ENCODE data around the gene MEOX2.

The MEOX2 gene

GRCh38 chr7:15686295-15686956 lies at the start of gene MEOX2:
Gene MEOX2 (minus strand): TSS chr7:15686683. CDS start chr7:15686402, 281 bp downstream.
- DNase-seq (ENCODE audit: low read depth in 1 of 2, low spot score in 1 of 2), result no peak

- DNase-seq (ENCODE audit: low read depth in 1 of 2, low spot score in 1 of 2), result no peak
Measured at GRCh38 chr7:15729746-15730145, 43.3 kb upstream of the MEOX2 start.

GRCh38 chr7:15725051-15725450 lies 38.6 kb upstream of the MEOX2 start:
- no peak for DNase-seq (ENCODE audit: low read depth in 1 of 2, low spot score in 1 of 2)

GRCh38 chr7:15723841-15724240 lies 37.4 kb upstream of the MEOX2 start:
- DNase-seq (ENCODE audit: low read depth in 1 of 2, low spot score in 1 of 2), result no peak

GRCh38 chr7:15720849-15721471 lies 34.5 kb upstream of the MEOX2 start:
- DNase-seq (ENCODE audit: low read depth in 1 of 2, low spot score in 1 of 2), result no peak

- DNase-seq (ENCODE audit: low read depth in 1 of 2, low spot score in 1 of 2), result no peak
Measured at GRCh38 chr7:15719311-15719710, 32.8 kb upstream of the MEOX2 start.

- DNase-seq (ENCODE audit: low read depth in 1 of 2, low spot score in 1 of 2), result no peak
Measured at GRCh38 chr7:15715435-15715834, 29.0 kb upstream of the MEOX2 start.

GRCh38 chr7:15709978-15710377 lies 23.5 kb upstream of the MEOX2 start:
- no peak for DNase-seq (ENCODE audit: low read depth in 1 of 2, low spot score in 1 of 2)

- no peak for DNase-seq (ENCODE audit: low read depth in 1 of 2, low spot score in 1 of 2)
Measured at GRCh38 chr7:15707570-15707969, 21.1 kb upstream of the MEOX2 start.

- no peak for DNase-seq (ENCODE audit: low read depth in 1 of 2, low spot score in 1 of 2)
Measured at GRCh38 chr7:15703732-15704131, 17.2 kb upstream of the MEOX2 start.

GRCh38 chr7:15692501-15693020 lies 6.1 kb upstream of the MEOX2 start:
- DNase-seq (ENCODE audit: low read depth in 1 of 2, low spot score in 1 of 2), result no peak

- no peak for DNase-seq (ENCODE audit: low read depth in 1 of 2, low spot score in 1 of 2)
Measured at GRCh38 chr7:15688911-15689310, 2.4 kb upstream of the MEOX2 start.

- DNase-seq (ENCODE audit: low read depth in 1 of 2, low spot score in 1 of 2), result no peak
Measured at GRCh38 chr7:15688279-15688626, 1.8 kb upstream of the MEOX2 start.

GRCh38 chr7:15687546-15688278 lies 1.2 kb upstream of the MEOX2 start:
- no peak for DNase-seq (ENCODE audit: low read depth in 1 of 2, low spot score in 1 of 2)

GRCh38 chr7:15686957-15687545 lies 568 bp upstream of the MEOX2 start:
- DNase-seq (ENCODE audit: low read depth in 1 of 2, low spot score in 1 of 2), result no peak

GRCh38 chr7:15685358-15686294 lies 857 bp downstream of the MEOX2 start:
- no peak for DNase-seq (ENCODE audit: low read depth in 1 of 2, low spot score in 1 of 2)

GRCh38 chr7:15684871-15685270 lies 1.6 kb downstream of the MEOX2 start:
- no peak for DNase-seq (ENCODE audit: low read depth in 1 of 2, low spot score in 1 of 2)

- no peak for DNase-seq (ENCODE audit: low read depth in 1 of 2, low spot score in 1 of 2)
Measured at GRCh38 chr7:15684111-15684800, 2.2 kb downstream of the MEOX2 start.

- no peak for DNase-seq (ENCODE audit: low read depth in 1 of 2, low spot score in 1 of 2)
Measured at GRCh38 chr7:15682751-15683245, 3.7 kb downstream of the MEOX2 start.

- no peak for DNase-seq (ENCODE audit: low read depth in 1 of 2, low spot score in 1 of 2)
Measured at GRCh38 chr7:15682111-15682510, 4.4 kb downstream of the MEOX2 start.
